Testis (tissue), 5 donors: ENCODE measurements around the gene MRPS18C. TPM values are rescaled to one million over a fixed set of nuclear protein-coding genes. Genes with fewer than 3 reads are reported as not detected.

Experiments used
- DNase-seq: peaks from one replicate; pipeline ENCODE4 v3.0.0-alpha.2; 2019
- H3K27ac ChIP-seq, 2 donors: fragments of 200-600 bp; sonication (generic); one replicate each; pipeline ENCODE4 v1.5.1; 2019
- H3K27me3 ChIP-seq: fragments of 200-600 bp; sonication (generic); one replicate; pipeline ENCODE4 v1.5.1; 2019
- H3K36me3 ChIP-seq: fragments of 200-600 bp; sonication (generic); one replicate; pipeline ENCODE4 v1.5.1; 2017; ENCODE audit warnings: low read depth; ENCODE audit errors: missing control alignments
- H3K4me1 ChIP-seq: fragments of 200-600 bp; sonication (generic); one replicate; pipeline ENCODE4 v1.5.1; 2019
- H3K4me3 ChIP-seq, 2 donors: fragments of 200-600 bp; sonication (generic); one replicate each; pipeline ENCODE4 v1.5.1; 2017 to 2019
- H3K9me3 ChIP-seq: fragments of 200-600 bp; sonication (generic); one replicate; pipeline ENCODE4 v1.5.1; 2017
- POLR2A ChIP-seq: fragments of 450-650 bp; IDR thresholded peaks from one replicate; pipeline ENCODE4 v1.6.1; 2017; ENCODE audit warnings: antibody characterized with exemption, mild to moderate bottlenecking, moderate library complexity
- WGBS, 2 donors: methylation state at CpG; one replicate each; pipeline ENCODE4 v1.1.5; 2018; 5-methylcytosine and 5-hydroxymethylcytosine counted together
- intact Hi-C: fragments of 100-400 bp; cut with DNase I; formaldehyde crosslinking; loops from one replicate; pipeline ENCODE4 v1.15.1; 2023; ENCODE audit warnings: low total_unique reads
- long read RNA-seq, 2 donors: transcript quantifications; one replicate each; lab custom pipeline, GENCODE V29; 2026
- polyA plus RNA-seq: library from polyadenylated mRNA; stranded (reverse); fragments of 350-450 nt; fragmentation: Illumina TruSeq; extraction: RNeasy Lipid Tissue Mini Kit (QIAGEN cat#74804); gene quantifications from one replicate; pipeline ENCODE4 v1.2.3, GENCODE V29; 2014; ENCODE audit warnings: low read depth, low replicate concordance; ENCODE audit not compliant: insufficient read depth
- total RNA-seq, 2 donors: library from RNA; depleted of rRNA; stranded (reverse); fragments of >200 nt; gene quantifications; one replicate each; pipeline ENCODE4 v1.2.3, GENCODE V29; 2016
- TF ChIP-seq, protein P1 (sequence below), 3 experiments: fragments of 450-650 bp in 2 of 3; fragments of 200-600 bp in 1 of 3; sonication (generic) in 1 of 3; IDR thresholded peaks; one replicate each; pipeline ENCODE4 v1.5.1; 2016 to 2019; ENCODE audit warnings: antibody characterized with exemption in 3 of 3, mild to moderate bottlenecking in 2 of 3, moderate library complexity in 1 of 3

Gene MRPS18C
- 10 to 100 TPM; 15.6 to 19.4 TPM for total RNA-seq
- polyA plus RNA-seq, result 50.3 TPM
- long read RNA-seq, donor 1, transcript MRPS18C-204 (5 exons, 666 nt), result minor isoform, 9 of 104 reads
- long read RNA-seq, donor 1, transcript MRPS18C-201 (6 exons, 1,643 nt), result major isoform, 69 of 104 reads
- long read RNA-seq, donor 1, partial matches to known transcripts, result 23 of 104 reads
- long read RNA-seq, donor 1, other reads (novel, unspliced or antisense), result 0 of 104 reads
- long read RNA-seq, donor 2, transcript MRPS18C-204 (5 exons, 666 nt), result minor isoform, 5 of 57 reads
- long read RNA-seq, donor 2, transcript MRPS18C-201 (6 exons, 1,643 nt), result major isoform, 49 of 57 reads
- long read RNA-seq, donor 2, partial matches to known transcripts, result 0 of 57 reads
- long read RNA-seq, donor 2, other reads (novel, unspliced or antisense), result 0 of 57 reads

GRCh38 chr4:83455281-83456183, at the start of gene MRPS18C, which contains the start of gene HELQ:
Gene MRPS18C, plus strand, starts transcription at chr4:83456058. Its CDS starts 20 bp downstream, at chr4:83456078.
Gene HELQ, minus strand, starts transcription at chr4:83455823. Its CDS starts 130 bp downstream, at chr4:83455693.
- Histone ChIP-seq H3K4me1 (peaks cover 11% of the 10 kb centered on the region), H3K4me3 (peak within 1 kb of the TSS; percentile 84 to 85), H3K27ac (peak within 1 kb of the TSS; percentile 96 to 98), H3K36me3 (no peaks in the 10 kb centered on the region), H3K9me3 (no peaks in the 10 kb centered on the region), H3K27me3 (no peaks in the 10 kb centered on the region)
- TF ChIP-seq, protein P1, sequence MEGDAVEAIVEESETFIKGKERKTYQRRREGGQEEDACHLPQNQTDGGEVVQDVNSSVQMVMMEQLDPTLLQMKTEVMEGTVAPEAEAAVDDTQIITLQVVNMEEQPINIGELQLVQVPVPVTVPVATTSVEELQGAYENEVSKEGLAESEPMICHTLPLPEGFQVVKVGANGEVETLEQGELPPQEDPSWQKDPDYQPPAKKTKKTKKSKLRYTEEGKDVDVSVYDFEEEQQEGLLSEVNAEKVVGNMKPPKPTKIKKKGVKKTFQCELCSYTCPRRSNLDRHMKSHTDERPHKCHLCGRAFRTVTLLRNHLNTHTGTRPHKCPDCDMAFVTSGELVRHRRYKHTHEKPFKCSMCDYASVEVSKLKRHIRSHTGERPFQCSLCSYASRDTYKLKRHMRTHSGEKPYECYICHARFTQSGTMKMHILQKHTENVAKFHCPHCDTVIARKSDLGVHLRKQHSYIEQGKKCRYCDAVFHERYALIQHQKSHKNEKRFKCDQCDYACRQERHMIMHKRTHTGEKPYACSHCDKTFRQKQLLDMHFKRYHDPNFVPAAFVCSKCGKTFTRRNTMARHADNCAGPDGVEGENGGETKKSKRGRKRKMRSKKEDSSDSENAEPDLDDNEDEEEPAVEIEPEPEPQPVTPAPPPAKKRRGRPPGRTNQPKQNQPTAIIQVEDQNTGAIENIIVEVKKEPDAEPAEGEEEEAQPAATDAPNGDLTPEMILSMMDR (IDR thresholded peaks at IDR 0.05), result peak in 1 of 3 experiments; percentile 10
- TF ChIP-seq POLR2A, result peak; percentile 35
- 0% methylated on average over 57 to 58 of the region's 58 CpGs for whole genome bisulfite sequencing, 2 donors
- intact Hi-C loops, result no loop called here
- peak; percentile 98 for DNase-seq

GRCh38 chr4:83408908-83409307, 47.0 kb upstream of the MRPS18C start:
- Histone ChIP-seq H3K27me3 (no peaks in the 10 kb centered on the region), H3K9me3 (no peaks in the 10 kb centered on the region), H3K4me3 (no peak overlapping the region), H3K36me3 (no peaks in the 10 kb centered on the region), H3K4me1 (no peaks in the 10 kb centered on the region), H3K27ac (no peak overlapping the region)
- DNase-seq, result no peak
- intact Hi-C loops, result no loop called here
- TF ChIP-seq POLR2A, result no peak
- TF ChIP-seq, protein P1 (IDR thresholded peaks at IDR 0.05), result no peak
- WGBS, 2 donors, result 80 to 85% methylated on average over 1 of the region's 1 CpG

DNA sequence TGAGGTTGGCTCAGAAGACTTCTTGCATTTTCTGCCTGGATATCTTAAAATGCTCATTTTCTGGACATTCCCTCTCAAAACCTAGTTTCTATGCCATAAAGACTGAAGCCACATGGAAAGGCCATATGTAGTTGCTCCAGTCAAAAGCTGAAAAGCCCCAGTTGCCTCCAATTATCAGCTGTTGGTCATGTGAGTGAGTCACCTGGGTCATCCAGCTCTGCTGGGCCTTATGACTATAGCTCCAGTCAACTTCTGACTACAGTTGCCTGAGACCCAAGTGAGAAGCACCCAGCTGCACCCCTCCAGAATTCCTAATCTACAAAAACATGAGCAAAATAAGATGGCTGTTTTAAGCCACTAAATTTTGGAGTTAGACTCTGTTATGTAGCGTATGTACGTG, 42.2 kb upstream of the MRPS18C start:
- Histone ChIP-seq H3K4me1 (no peaks in the 10 kb centered on the region), H3K27ac (no peak overlapping the region), H3K4me3 (no peak overlapping the region), H3K27me3 (no peaks in the 10 kb centered on the region), H3K36me3 (no peaks in the 10 kb centered on the region), H3K9me3 (no peaks in the 10 kb centered on the region)
- TF ChIP-seq POLR2A, result no peak
- TF ChIP-seq, protein P1 (IDR thresholded peaks at IDR 0.05), result no peak
- DNase-seq, result no peak
- WGBS, 2 donors, result 95 to 100% methylated on average over 2 of the region's 2 CpGs
- intact Hi-C loops, result no loop called here

DNA sequence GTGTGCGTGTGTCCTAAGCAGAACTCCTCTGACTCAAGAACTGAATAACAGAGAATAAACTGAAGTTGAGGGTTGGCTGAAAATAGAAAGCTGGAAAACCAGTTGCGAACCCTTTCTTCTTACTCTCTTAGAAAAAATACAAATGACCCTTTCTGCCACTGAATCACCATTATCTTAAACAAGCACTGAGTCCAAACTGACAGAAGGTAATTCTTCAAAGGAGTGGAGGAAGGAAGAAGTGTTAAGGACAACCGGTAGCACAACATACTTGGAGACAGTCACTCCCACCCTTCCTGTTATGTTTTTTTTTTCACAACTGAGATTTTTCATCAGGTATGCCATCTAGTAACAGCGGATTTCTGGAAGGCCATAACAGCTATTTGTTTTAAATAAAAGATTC, 38.3 kb upstream of the MRPS18C start:
- Histone ChIP-seq H3K9me3 (no peaks in the 10 kb centered on the region), H3K4me1 (no peaks in the 10 kb centered on the region), H3K27me3 (no peaks in the 10 kb centered on the region), H3K36me3 (no peaks in the 10 kb centered on the region), H3K27ac (no peak overlapping the region), H3K4me3 (no peak overlapping the region)
- WGBS, 2 donors, result 80% methylated on average over 4 of the region's 4 CpGs
- intact Hi-C loops, result no loop called here
- no peak for TF ChIP-seq POLR2A
- TF ChIP-seq, protein P1 (IDR thresholded peaks at IDR 0.05), result no peak
- no peak for DNase-seq
